ENCODE measurements around the gene SLAMF8.

GRCh38 chr1:159860456-159860855 lies 33.8 kb downstream of the SLAMF8 start:
- TF ChIP-seq POLR2A (IDR thresholded peaks at IDR 0.05) (no peak), CTCF (IDR thresholded peaks at IDR 0.05) (no peak), POLR2AphosphoS5 (IDR thresholded peaks at IDR 0.05) (no peak), EP300 (IDR thresholded peaks at IDR 0.05) (no peak)
